Uterus (tissue), 4 donors: Measurements from ENCODE around the gene TRIP6. TPM values are rescaled to one million over a fixed set of nuclear protein-coding genes. Genes with fewer than 3 reads are reported as not detected.

Source experiments
- DNase-seq, 2 donors: peaks; one replicate each; pipeline ENCODE4 v3.0.0-alpha.2; 2019 to 2020
- H3K27ac ChIP-seq, 2 donors: fragments of 200-600 bp; sonication (generic); 1 replicate in 1 of 2; 2 replicates in 1 of 2; pipeline ENCODE4 v1.5.1; 2016 to 2018
- H3K27me3 ChIP-seq, 2 donors: fragments of 200-600 bp; sonication (generic); one replicate each; pipeline ENCODE4 v1.5.1; 2018 to 2019; ENCODE audit warnings: control low read depth in 1 of 2
- H3K36me3 ChIP-seq, 2 donors: fragments of 200-600 bp; sonication (generic); one replicate each; pipeline ENCODE4 v1.5.1; 2019; ENCODE audit warnings: control low read depth in 1 of 2
- H3K4me1 ChIP-seq, 2 donors: fragments of 200-600 bp; sonication (generic); one replicate each; pipeline ENCODE4 v1.5.1; 2018 to 2019; ENCODE audit warnings: control low read depth in 1 of 2
- H3K4me3 ChIP-seq, 2 donors: fragments of 200-600 bp; sonication (generic); 1 replicate in 1 of 2; 2 replicates in 1 of 2; pipeline ENCODE4 v1.5.1; 2018 to 2019; ENCODE audit warnings: mild to moderate bottlenecking in 1 of 2
- H3K9me3 ChIP-seq, 2 donors: fragments of 200-600 bp; sonication (generic); one replicate each; pipeline ENCODE4 v1.5.1; 2019; ENCODE audit warnings: control low read depth in 1 of 2
- CTCF ChIP-seq, 4 experiments: fragments of 200-600 bp in 2 of 4; fragments of 450-650 bp in 2 of 4; sonication (generic) in 2 of 4; IDR thresholded peaks; one replicate each; pipeline ENCODE4 v1.5.1; 2016 to 2019; ENCODE audit warnings: antibody characterized with exemption in 4 of 4, mild to moderate bottlenecking in 2 of 4, moderate library complexity in 1 of 4
- POLR2A ChIP-seq, 2 donors: fragments of 450-650 bp; IDR thresholded peaks; one replicate each; pipeline ENCODE4 v1.6.1; 2016; ENCODE audit warnings: antibody characterized with exemption in 2 of 2, mild to moderate bottlenecking in 1 of 2, moderate library complexity in 1 of 2
- intact Hi-C: fragments of 100-400 bp; cut with DNase I; formaldehyde crosslinking; loops from one replicate; pipeline ENCODE4 v1.15.1; 2023; ENCODE audit warnings: low total_unique reads
- total RNA-seq, 4 donors: library from RNA; depleted of rRNA in 3 of 4; stranded (reverse); fragments of >200 nt in 3 of 4; gene quantifications; one replicate each; pipeline versions ENCODE4 v1.1.0 to v1.2.4, GENCODE V29; 2014 to 2023
- donor health status: DM: yes; HTN: yes; CAD: no.

The TRIP6 gene
- total RNA-seq, 4 donors from 2014 or later, result 26.2 to 105 (median 61.6) TPM

GRCh38 chr7:100878685-100879084 is 11.5 kb downstream of the TRIP6 start:
- Histone ChIP-seq H3K4me3 (no peak overlapping the region), H3K9me3 (no peaks in the 10 kb centered on the region), H3K27me3 (no peaks in the 10 kb centered on the region), H3K4me1 (peaks cover 0 to 13% of the 10 kb centered on the region in 2 donors), H3K27ac (no peak overlapping the region), H3K36me3 (no peaks in the 10 kb centered on the region)
- TF ChIP-seq POLR2A (IDR thresholded peaks at IDR 0.05), result no peak
- no peak for TF ChIP-seq CTCF (IDR thresholded peaks at IDR 0.05)
- no peak for DNase-seq
- intact Hi-C loops, result no loop called here

GRCh38 chr7:100879685-100880261 is 12.6 kb downstream of the TRIP6 start:
- Histone ChIP-seq H3K9me3 (no peaks in the 10 kb centered on the region), H3K27me3 (no peaks in the 10 kb centered on the region), H3K36me3 (no peaks in the 10 kb centered on the region), H3K4me3 (no peak overlapping the region), H3K4me1 (peaks cover 0 to 6% of the 10 kb centered on the region in 2 donors), H3K27ac (no peak overlapping the region)
- no peak for TF ChIP-seq POLR2A (IDR thresholded peaks at IDR 0.05)
- no peak for TF ChIP-seq CTCF (IDR thresholded peaks at IDR 0.05)
- no peak for DNase-seq
- intact Hi-C loops, result no loop called here

GRCh38 chr7:100880645-100881044 is 13.5 kb downstream of the TRIP6 start:
- TF ChIP-seq CTCF (IDR thresholded peaks at IDR 0.05), result no peak
- no peak for TF ChIP-seq POLR2A (IDR thresholded peaks at IDR 0.05)

GRCh38 chr7:100881136-100881535 is 13.9 kb downstream of the TRIP6 start:
- TF ChIP-seq CTCF (IDR thresholded peaks at IDR 0.05) (no peak), POLR2A (IDR thresholded peaks at IDR 0.05) (no peak)
- intact Hi-C loops, result no loop called here
- H3K27me3 ChIP-seq, result no peaks in the 10 kb centered on the region
- H3K27ac ChIP-seq, result no peak overlapping the region
- peaks cover 0 to under 1% of the 10 kb centered on the region in 2 donors for H3K4me1 ChIP-seq
- DNase-seq, result no peak
- no peaks in the 10 kb centered on the region for H3K9me3 ChIP-seq
- H3K4me3 ChIP-seq, result no peak overlapping the region
- no peaks in the 10 kb centered on the region for H3K36me3 ChIP-seq

More at GRCh38 chr7:100880645-100881044, 13.5 kb downstream of the TRIP6 start:
- H3K27ac ChIP-seq, result no peak overlapping the region
- H3K9me3 ChIP-seq, result no peaks in the 10 kb centered on the region
- no peak for DNase-seq
- H3K27me3 ChIP-seq, result no peaks in the 10 kb centered on the region
- intact Hi-C loops, result no loop called here
- peaks cover 0 to 6% of the 10 kb centered on the region in 2 donors for H3K4me1 ChIP-seq
- no peak overlapping the region for H3K4me3 ChIP-seq
- no peaks in the 10 kb centered on the region for H3K36me3 ChIP-seq

GRCh38 chr7:100882201-100882600 is 15.0 kb downstream of the TRIP6 start:
- intact Hi-C loops, result no loop called here
- Histone ChIP-seq H3K36me3 (no peaks in the 10 kb centered on the region), H3K27me3 (no peaks in the 10 kb centered on the region), H3K9me3 (no peaks in the 10 kb centered on the region), H3K4me3 (no peak overlapping the region), H3K27ac (no peak overlapping the region), H3K4me1 (no peaks in the 10 kb centered on the region)
- TF ChIP-seq POLR2A (IDR thresholded peaks at IDR 0.05), result no peak
- no peak for TF ChIP-seq CTCF (IDR thresholded peaks at IDR 0.05)
- no peak for DNase-seq
